Mucosa of descending colon (tissue), 3 donors: ENCODE measurements around the gene UBE2S. TPM values are rescaled to one million over a fixed set of nuclear protein-coding genes. Genes with fewer than 3 reads are reported as not detected.
A peak's percentile ranks its signal among the peaks of the same experiment; 100 is the strongest.
"Not testable (repeated sequence)": the region's sequence is repeated elsewhere in the genome, so short reads cannot be mapped to it uniquely, and the experiment has no call there.

ENCODE experiments used
- ATAC-seq: fragments of 200-7000 bp; cut with Tn5 transposase; one replicate; pipeline ENCODE4 v1.9.1; 2020; ENCODE audit warnings: mild to moderate bottlenecking, moderate library complexity
- DNase-seq, 3 donors: peaks; one replicate each; pipeline ENCODE4 v3.0.0-alpha.2; 2020
- H3K36me3 ChIP-seq: fragments of 200-600 bp; one replicate; pipeline ENCODE4 v1.8.0; 2021; ENCODE audit warnings: low read depth, mild to moderate bottlenecking
- H3K4me1 ChIP-seq: fragments of 200-600 bp; one replicate; pipeline ENCODE4 v1.8.0; 2021; ENCODE audit warnings: low read depth, mild to moderate bottlenecking
- H3K4me3 ChIP-seq: fragments of 200-600 bp; one replicate; pipeline ENCODE4 v1.8.0; 2021; ENCODE audit warnings: mild to moderate bottlenecking
- H3K9me3 ChIP-seq: fragments of 200-600 bp; one replicate; pipeline ENCODE4 v1.8.0; 2021; ENCODE audit warnings: mild to moderate bottlenecking
- CTCF ChIP-seq: fragments of 200-600 bp; IDR thresholded peaks from one replicate; pipeline ENCODE4 v1.8.0; 2022; ENCODE audit warnings: antibody characterized with exemption, mild to moderate bottlenecking
- intact Hi-C, 2 donors: fragments of 100-400 bp; cut with DNase I in 1 of 2; cut with micrococcal nuclease in 1 of 2; formaldehyde crosslinking; loops; one replicate each; pipeline versions ENCODE4 v1.11.0 to v1.11.1; 2022; cut with DNase I, micrococcal nuclease
- total RNA-seq, 3 donors: library from RNA; stranded (reverse); fragmentation: NEBNext Ultra II Directional in 2 of 3; extraction: Animal tissue kit (Norgen Biotek cat#: 25700) in 2 of 3; gene quantifications; one replicate each; pipeline versions ENCODE4 v1.2.1 to v1.2.4, GENCODE V29; 2021 to 2023
- donor health status: DM: no; HTN: no; CAD: no; lungs with moderate emphysema.
- donor health status: DM: no; HTN: no; CAD: no.
- donor health status: DM: no; HTN: yes; CAD: no.

UBE2S gene
- total RNA-seq, 3 donors from 2014 or later, result 14.0 to 41.6 (median 23.0) TPM

DNA sequence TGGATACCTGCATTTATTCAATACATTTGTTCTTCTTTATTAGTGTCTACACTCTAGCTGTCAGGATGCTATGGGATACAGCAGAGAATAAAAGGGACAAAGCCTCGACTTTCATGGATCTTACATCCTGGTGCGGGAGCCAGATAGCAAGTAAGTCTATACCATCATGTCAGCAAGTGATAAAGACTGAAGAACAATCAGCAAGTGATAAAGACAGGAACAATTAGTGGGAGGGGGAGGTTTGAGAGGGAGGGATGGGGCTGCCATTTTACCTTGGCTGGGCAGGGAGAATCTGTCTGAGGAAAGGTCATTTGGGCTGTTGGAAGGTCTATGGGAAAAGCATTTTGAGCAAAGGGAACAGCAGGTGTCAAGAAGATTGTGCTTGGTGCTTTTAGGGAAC is 2.6 kb upstream of the UBE2S start:
- intact Hi-C loops, result no loop called here
- Histone ChIP-seq H3K4me1 (peaks cover 12% of the 10 kb centered on the region), H3K9me3 (no peaks in the 10 kb centered on the region), H3K36me3 (peaks cover 5% of the 10 kb centered on the region), H3K4me3 (no peak overlapping the region)
- no peak for DNase-seq
- no peak for TF ChIP-seq CTCF
- no peak for ATAC-seq

DNA sequence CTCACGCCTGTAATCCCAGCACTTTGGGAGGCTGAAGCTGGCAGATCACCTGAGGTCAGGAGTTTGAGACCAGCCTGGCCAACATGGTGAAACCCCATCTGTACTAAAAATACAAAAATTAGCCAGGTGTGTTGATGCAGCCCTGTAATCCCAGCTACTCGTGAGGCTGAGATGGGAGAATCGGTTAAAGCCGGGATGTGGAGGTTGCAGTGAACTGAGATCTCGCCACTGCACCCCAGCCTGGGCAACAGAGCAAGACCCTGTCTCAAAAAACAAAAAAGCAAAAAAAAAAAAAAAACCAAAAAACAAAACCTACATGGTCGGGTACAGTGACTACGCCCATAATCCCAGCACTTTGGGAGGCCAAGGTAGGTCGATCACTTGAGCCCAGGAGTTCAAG is 1.6 kb upstream of the UBE2S start:
- H3K9me3 ChIP-seq, H3K4me3 ChIP-seq, ATAC-seq, H3K36me3 ChIP-seq, intact Hi-C loops: not testable (repeated sequence)
- peak in 1 of 3 donors; percentile 20 for DNase-seq
- H3K4me1 ChIP-seq, result peaks cover 12% of the 10 kb centered on the region

DNA sequence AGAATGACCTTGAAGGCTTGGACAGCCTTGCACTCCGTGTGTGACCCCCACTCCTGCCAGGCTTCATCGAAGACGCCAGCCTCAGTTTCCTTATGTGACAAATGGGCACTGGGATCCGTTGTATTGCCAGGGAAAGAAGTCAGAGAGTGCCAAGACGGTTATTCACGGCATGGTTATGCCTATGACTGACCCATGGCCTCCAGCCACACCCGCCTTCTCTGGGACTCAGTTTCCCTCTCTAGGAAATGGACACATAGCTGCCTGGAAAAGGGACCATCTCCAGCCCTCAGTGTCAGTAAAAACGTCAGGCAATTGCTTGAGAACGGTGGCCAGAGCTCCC is 915 bp upstream of the UBE2S start:
- peaks cover 12% of the 10 kb centered on the region for H3K4me1 ChIP-seq
- intact Hi-C loops, result no loop called here
- H3K9me3 ChIP-seq, result no peaks in the 10 kb centered on the region
- H3K4me3 ChIP-seq, result peak overlapping the region; percentile 84
- DNase-seq (no peak), ATAC-seq (no peak)
- peaks cover 5% of the 10 kb centered on the region for H3K36me3 ChIP-seq
- no peak for TF ChIP-seq CTCF

DNA sequence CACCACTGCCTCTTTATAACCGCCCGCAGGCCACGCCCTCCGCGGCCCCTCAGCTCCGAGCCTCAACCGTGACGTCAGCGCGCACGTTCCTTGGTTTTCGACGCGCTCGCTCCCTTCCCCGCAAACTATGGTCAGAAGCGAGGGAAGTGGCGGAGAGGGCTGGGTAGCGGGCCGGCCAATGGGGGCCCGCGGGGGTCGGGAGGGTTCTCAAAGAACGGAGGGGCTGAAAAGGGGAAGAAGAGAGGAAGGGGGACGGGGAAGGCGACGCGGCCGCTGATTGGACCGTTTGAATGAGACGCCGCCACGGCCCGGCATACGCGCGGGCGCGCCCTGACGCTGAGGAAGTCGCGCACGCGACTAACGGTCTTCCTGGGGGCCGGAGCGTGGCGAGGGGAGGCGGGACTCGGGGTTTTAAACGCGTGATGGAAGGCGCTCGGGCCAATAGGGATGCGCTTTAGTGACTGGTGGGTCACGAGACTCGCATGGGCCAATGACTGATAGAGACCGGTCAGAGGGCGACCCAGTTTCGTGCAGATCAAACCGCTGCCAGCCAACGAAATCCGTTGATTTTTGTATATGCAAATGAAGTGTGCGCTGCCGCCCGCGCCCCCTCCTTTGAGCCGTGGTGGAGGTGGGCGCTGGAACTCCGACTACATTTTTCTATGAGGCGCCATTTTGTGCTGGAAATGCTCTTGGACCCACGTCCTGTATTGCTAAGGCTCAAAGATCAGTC is 378 bp upstream of the UBE2S start:
- Histone ChIP-seq H3K4me3 (peak overlapping the region; percentile 84), H3K36me3 (peaks cover 5% of the 10 kb centered on the region), H3K4me1 (peaks cover 12% of the 10 kb centered on the region), H3K9me3 (no peaks in the 10 kb centered on the region)
- intact Hi-C loops, result no loop called here
- no peak for TF ChIP-seq CTCF
- peak; percentile 97 for ATAC-seq
- DNase-seq, result peak; percentile 98 to 99 (median 98)

- peak in 2 of 3 donors; percentile 36 to 73 for DNase-seq
- intact Hi-C loops, result no loop called here
- TF ChIP-seq CTCF, result no peak
Observed at GRCh38 chr19:55406826-55407549, 600 bp downstream of the UBE2S start.

GRCh38 chr19:55406091-55406825 is 1.3 kb downstream of the UBE2S start:
- intact Hi-C loops, result no loop called here

More at GRCh38 chr19:55406826-55407549, 600 bp downstream of the UBE2S start:
- Histone ChIP-seq H3K36me3 (peaks cover 5% of the 10 kb centered on the region), H3K4me3 (peak overlapping the region; percentile 84), H3K4me1 (peaks cover 12% of the 10 kb centered on the region), H3K9me3 (no peaks in the 10 kb centered on the region)
- ATAC-seq, result peak; percentile 34

More at GRCh38 chr19:55406091-55406825, 1.3 kb downstream of the UBE2S start:
- no peak for TF ChIP-seq CTCF
- H3K4me1 ChIP-seq, result peaks cover 12% of the 10 kb centered on the region
- H3K36me3 ChIP-seq, result peaks cover 5% of the 10 kb centered on the region
- no peak overlapping the region for H3K4me3 ChIP-seq
- H3K9me3 ChIP-seq, result no peaks in the 10 kb centered on the region
- no peak for DNase-seq
- ATAC-seq, result no peak
